CD8-positive, alpha-beta memory T cell (primary cell): ENCODE measurements around the gene CIB1. TPM values are rescaled to one million over a fixed set of nuclear protein-coding genes. Genes with fewer than 3 reads are reported as not detected.

Experiments used
- CTCF ChIA-PET: fragments of 350-600 bp; sonication (Branson Sonifier 250); formaldehyde crosslinking; loops from one replicate; lab custom pipeline; 2021; ENCODE audit warnings: antibody characterized with exemption; lab: Charles Lee
- POLR2A ChIA-PET: fragments of 350-600 bp; sonication (Branson Sonifier 250); formaldehyde crosslinking; loops from one replicate; lab custom pipeline; 2021; ENCODE audit warnings: antibody characterized with exemption; lab: Charles Lee
- DNase-seq, 5 donors: peaks; one replicate each; pipeline versions ENCODE4 v3.0.0 to v3.0.0-alpha.2; 2020 to 2022; ENCODE audit warnings: mixed read lengths in 1 of 5
- H3K27ac ChIP-seq: one replicate; pipeline ENCODE4 v1.7.0; 2013; ENCODE audit warnings: low read depth, mild to moderate bottlenecking, low read length, moderate library complexity
- H3K27me3 ChIP-seq: 2 replicates; pipeline ENCODE4 v1.7.0; 2013; ENCODE audit warnings: low read length, mild to moderate bottlenecking; ENCODE audit not compliant: insufficient read depth, poor library complexity, severe bottlenecking
- H3K36me3 ChIP-seq: 2 replicates; pipeline ENCODE4 v1.7.0; 2013; ENCODE audit warnings: mild to moderate bottlenecking, low read length, moderate library complexity; ENCODE audit not compliant: insufficient read depth
- H3K4me1 ChIP-seq: 2 replicates; pipeline ENCODE4 v1.7.0; 2013; ENCODE audit warnings: mild to moderate bottlenecking, low read length, moderate library complexity; ENCODE audit not compliant: insufficient read depth
- H3K4me3 ChIP-seq: 2 replicates; pipeline ENCODE4 v1.7.0; 2013; ENCODE audit warnings: mild to moderate bottlenecking, low read length
- H3K9me3 ChIP-seq: 2 replicates; pipeline ENCODE4 v1.7.0; 2013; ENCODE audit warnings: mild to moderate bottlenecking, low read length
- H3K27ac Mint-ChIP-seq, 8 donors: one replicate each; pipeline ENCODE4 v1.8.0; 2020 to 2021; ENCODE audit warnings: mixed read lengths in 8 of 8, mild to moderate bottlenecking in 6 of 8, inconsistent platforms in 3 of 8, moderate library complexity in 3 of 8
- H3K27me3 Mint-ChIP-seq, 2 donors: one replicate each; pipeline ENCODE4 v1.8.0; 2020 to 2021; ENCODE audit warnings: mixed read lengths in 2 of 2, mild to moderate bottlenecking in 1 of 2, moderate library complexity in 1 of 2
- H3K36me3 Mint-ChIP-seq, 3 donors: one replicate each; pipeline ENCODE4 v1.8.0; 2020 to 2021; ENCODE audit warnings: mixed read lengths in 3 of 3, inconsistent platforms in 1 of 3, mild to moderate bottlenecking in 1 of 3
- H3K4me1 Mint-ChIP-seq, 3 donors: one replicate each; pipeline ENCODE4 v1.8.0; 2020 to 2021; ENCODE audit warnings: mixed read lengths in 3 of 3, inconsistent platforms in 1 of 3, mild to moderate bottlenecking in 1 of 3
- H3K4me3 Mint-ChIP-seq, 7 donors: one replicate each; pipeline ENCODE4 v1.8.0; 2020 to 2021; ENCODE audit warnings: mixed read lengths in 7 of 7, mild to moderate bottlenecking in 6 of 7, moderate library complexity in 4 of 7, inconsistent platforms in 2 of 7
- H3K9me3 Mint-ChIP-seq, 5 donors: one replicate each; pipeline ENCODE4 v1.8.0; 2020 to 2022; ENCODE audit warnings: mixed read lengths in 5 of 5, mild to moderate bottlenecking in 3 of 5, moderate library complexity in 2 of 5, inconsistent platforms in 1 of 5
- polyA plus RNA-seq: library from polyadenylated mRNA; unstranded; fragments of 300-500 nt; fragmentation: Illumina TruSeq; gene quantifications from one replicate; pipeline ENCODE4 v1.2.3, GENCODE V29; 2021
- total RNA-seq, 2 experiments: library from RNA; stranded (reverse); gene quantifications; one replicate each; pipeline ENCODE4 v1.2.3, GENCODE V29; 2021

The CIB1 gene
- total and polyA plus RNA-seq, 3 experiments from 2014 or later, result 162 to 251 (median 166) TPM

DNA sequence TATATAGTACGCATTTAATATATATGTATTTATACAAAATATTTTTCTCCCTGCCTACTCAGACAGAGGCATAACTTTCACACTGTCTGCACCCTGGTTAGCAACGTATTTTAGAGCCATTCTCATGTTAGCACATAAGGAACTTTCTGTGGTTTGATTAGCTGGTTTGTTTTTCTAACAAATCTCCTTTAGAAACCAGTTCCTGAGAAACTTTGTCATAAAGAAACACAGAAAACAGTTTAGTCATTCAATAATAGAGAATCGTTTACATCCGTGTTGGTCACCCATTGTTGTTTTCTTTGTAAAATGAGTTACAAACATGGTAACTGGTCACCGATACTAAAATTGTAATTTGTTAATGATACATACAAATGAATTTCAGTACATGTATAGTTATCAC lies 25.8 kb upstream of the CIB1 start:
- CTCF ChIA-PET, result no interaction called here
- Mint-ChIP-seq H3K9me3 (no peaks in the 10 kb centered on the region), H3K27ac (no peak overlapping the region), H3K27me3 (peaks cover 3 to 5% of the 10 kb centered on the region in 2 donors), H3K4me1 (peaks cover 2 to 15% (median 7%) of the 10 kb centered on the region in 3 donors), H3K36me3 (peaks cover 0 to 4% (median 0%) of the 10 kb centered on the region in 3 donors), H3K4me3 (no peak overlapping the region)
- no peaks in the 10 kb centered on the region for H3K9me3 ChIP-seq
- DNase-seq, result no peak
- no peak overlapping the region for H3K27ac ChIP-seq
- POLR2A ChIA-PET, result no interaction called here
- H3K4me3 ChIP-seq, result no peak overlapping the region
- no peaks in the 10 kb centered on the region for H3K27me3 ChIP-seq
- no peaks in the 10 kb centered on the region for H3K36me3 ChIP-seq
- peaks cover 5% of the 10 kb centered on the region for H3K4me1 ChIP-seq

GRCh38 chr15:90257776-90258175 lies 24.0 kb upstream of the CIB1 start:
- no peak overlapping the region for H3K4me3 ChIP-seq
- H3K27ac ChIP-seq, result no peak overlapping the region
- Mint-ChIP-seq H3K4me1 (peaks cover 0 to 6% (median 0%) of the 10 kb centered on the region in 3 donors), H3K9me3 (no peaks in the 10 kb centered on the region), H3K27ac (no peak overlapping the region), H3K4me3 (no peak overlapping the region), H3K27me3 (peaks cover 3 to 5% of the 10 kb centered on the region in 2 donors), H3K36me3 (peaks cover 0 to 4% (median 0%) of the 10 kb centered on the region in 3 donors)
- ChIA-PET POLR2A (no interaction called here), CTCF (interaction anchor here (1.0 kb wide), 1 partner anchor 36 kb away, joined by 4 read pairs; no protein-coding TSS in a partner anchor)
- no peak for DNase-seq
- H3K9me3 ChIP-seq, result no peaks in the 10 kb centered on the region
- H3K36me3 ChIP-seq, result no peaks in the 10 kb centered on the region
- no peaks in the 10 kb centered on the region for H3K27me3 ChIP-seq
- H3K4me1 ChIP-seq, result no peaks in the 10 kb centered on the region

DNA sequence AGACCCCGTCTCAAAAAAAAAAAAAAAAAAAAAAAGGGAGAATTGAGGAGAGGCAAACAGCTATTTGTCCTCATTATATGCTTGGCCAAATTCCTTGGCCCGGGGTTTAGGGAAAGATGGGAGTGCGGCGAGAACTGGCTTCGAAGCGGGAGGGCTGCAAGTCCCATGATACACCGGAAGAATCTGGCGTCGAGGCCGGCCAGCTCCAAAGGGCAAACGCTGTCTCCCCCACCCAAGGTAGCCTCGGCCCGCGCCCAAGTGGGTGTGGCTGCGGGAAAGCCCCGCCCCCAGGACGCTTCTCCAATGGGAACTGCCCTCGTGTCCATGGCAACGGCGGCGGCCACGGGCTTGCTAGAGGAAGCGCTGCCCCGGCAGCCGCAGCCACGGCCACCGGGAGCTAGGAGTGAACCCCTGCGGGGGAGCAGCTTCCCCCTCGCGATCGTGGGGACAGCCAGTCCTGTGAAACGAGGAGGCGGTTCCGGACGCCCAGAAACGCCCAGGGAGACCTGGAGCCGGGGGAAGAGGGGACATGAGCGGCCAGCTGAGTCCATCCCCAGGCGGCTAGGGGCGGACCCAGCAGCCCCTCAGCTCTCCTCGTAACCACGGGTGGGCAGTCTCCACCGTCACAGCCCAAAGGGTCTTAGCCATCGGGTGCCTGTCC lies 15.6 kb upstream of the CIB1 start, which contains the start of gene TTLL13:
Gene TTLL13 (plus strand): TSS at position 354 of the 661 bp plus-strand sequence. CDS start 1,075 bp downstream, outside the sequence.
- Mint-ChIP-seq H3K27me3 (no peaks in the 10 kb centered on the region), H3K9me3 (no peaks in the 10 kb centered on the region), H3K36me3 (no peaks in the 10 kb centered on the region), H3K4me3 (peak within 1 kb of the TSS; percentile 71 to 86 (median 76)), H3K27ac (peak within 1 kb of the TSS in 7 of 8 donors; percentile 35 to 93 (median 70)), H3K4me1 (peaks cover 12 to 20% (median 15%) of the 10 kb centered on the region in 3 donors)
- no peak within 1 kb of the TSS for H3K27ac ChIP-seq
- peak; percentile 27 to 79 (median 56) for DNase-seq
- H3K9me3 ChIP-seq, result no peaks in the 10 kb centered on the region
- H3K4me3 ChIP-seq, result peak within 1 kb of the TSS; percentile 53
- POLR2A ChIA-PET, result interaction anchor here (0.6 to 2.3 kb wide), 4 partner anchors 16 to 151 kb away, joined by 3 to 11 read pairs (median 6); partner anchors contain the start of genes CIB1 and GDPGP1
- H3K27me3 ChIP-seq, result no peaks in the 10 kb centered on the region
- peaks cover 4% of the 10 kb centered on the region for H3K4me1 ChIP-seq
- CTCF ChIA-PET, result interaction anchor here (0.6 to 3.0 kb wide), 5 partner anchors 12 to 730 kb away, joined by 3 to 14 read pairs (median 3); partner anchors contain the start of gene CIB1
- H3K36me3 ChIP-seq, result no peaks in the 10 kb centered on the region

GRCh38 chr15:90248789-90249202 lies 15.1 kb upstream of the CIB1 start:
- DNase-seq, result no peak
- Histone ChIP-seq H3K9me3 (no peaks in the 10 kb centered on the region), H3K4me1 (peaks cover 4% of the 10 kb centered on the region), H3K27me3 (no peaks in the 10 kb centered on the region), H3K27ac (no peak overlapping the region), H3K4me3 (peak overlapping the region; percentile 53), H3K36me3 (no peaks in the 10 kb centered on the region)
- Mint-ChIP-seq H3K36me3 (peaks cover 0 to 2% (median 0%) of the 10 kb centered on the region in 3 donors), H3K9me3 (no peaks in the 10 kb centered on the region), H3K27ac (peak overlapping the region in 6 of 8 donors; percentile 4 to 93 (median 32)), H3K4me1 (peaks cover 12 to 20% (median 15%) of the 10 kb centered on the region in 3 donors), H3K4me3 (peak overlapping the region; percentile 13 to 86 (median 76)), H3K27me3 (no peaks in the 10 kb centered on the region)
- ChIA-PET CTCF (interaction anchor here (0.6 to 3.0 kb wide), 5 partner anchors 11 to 731 kb away, joined by 3 to 14 read pairs (median 3); partner anchors contain the start of gene CIB1), POLR2A (interaction anchor here (0.6 to 2.3 kb wide), 4 partner anchors 15 to 152 kb away, joined by 3 to 11 read pairs (median 6); partner anchors contain the start of genes CIB1 and GDPGP1)

GRCh38 chr15:90243943-90244639 lies 10.3 kb upstream of the CIB1 start:
- no peak overlapping the region for H3K4me3 ChIP-seq
- no peak for DNase-seq
- Mint-ChIP-seq H3K27me3 (no peaks in the 10 kb centered on the region), H3K9me3 (no peaks in the 10 kb centered on the region), H3K27ac (peak overlapping the region in 4 of 8 donors; percentile 14 to 82 (median 50)), H3K4me3 (no peak overlapping the region), H3K36me3 (peaks cover 0 to 19% (median 8%) of the 10 kb centered on the region in 3 donors), H3K4me1 (peaks cover 5 to 11% (median 10%) of the 10 kb centered on the region in 3 donors)
- no peaks in the 10 kb centered on the region for H3K4me1 ChIP-seq
- no peaks in the 10 kb centered on the region for H3K36me3 ChIP-seq
- no peaks in the 10 kb centered on the region for H3K9me3 ChIP-seq
- H3K27me3 ChIP-seq, result no peaks in the 10 kb centered on the region
- ChIA-PET POLR2A (no interaction called here), CTCF (interaction anchor here (0.8 to 1.4 kb wide), 2 partner anchors 25 to 58 kb away, joined by 3 read pairs; no protein-coding TSS in a partner anchor)
- H3K27ac ChIP-seq, result no peak overlapping the region

- no peak overlapping the region for H3K27ac ChIP-seq
- CTCF ChIA-PET, result interaction anchor here (1.2 kb wide), 1 partner anchor 52 kb away, joined by 3 read pairs; no protein-coding TSS in a partner anchor
- Mint-ChIP-seq H3K27me3 (no peaks in the 10 kb centered on the region), H3K4me3 (no peak overlapping the region), H3K4me1 (peaks cover 3 to 12% (median 5%) of the 10 kb centered on the region in 3 donors), H3K27ac (no peak overlapping the region), H3K9me3 (no peaks in the 10 kb centered on the region), H3K36me3 (peaks cover 0 to 40% (median 15%) of the 10 kb centered on the region in 3 donors)
- no peaks in the 10 kb centered on the region for H3K9me3 ChIP-seq
- H3K36me3 ChIP-seq, result no peaks in the 10 kb centered on the region
- DNase-seq, result no peak
- H3K27me3 ChIP-seq, result no peaks in the 10 kb centered on the region
- no peak overlapping the region for H3K4me3 ChIP-seq
- POLR2A ChIA-PET, result interaction anchor here (0.6 to 0.7 kb wide), 2 partner anchors 11 to 181 kb away, joined by 3 to 4 read pairs; no protein-coding TSS in a partner anchor
- no peaks in the 10 kb centered on the region for H3K4me1 ChIP-seq
These were observed 7.8 kb upstream of the CIB1 start for GRCh38 chr15:90241343-90242192.

DNA sequence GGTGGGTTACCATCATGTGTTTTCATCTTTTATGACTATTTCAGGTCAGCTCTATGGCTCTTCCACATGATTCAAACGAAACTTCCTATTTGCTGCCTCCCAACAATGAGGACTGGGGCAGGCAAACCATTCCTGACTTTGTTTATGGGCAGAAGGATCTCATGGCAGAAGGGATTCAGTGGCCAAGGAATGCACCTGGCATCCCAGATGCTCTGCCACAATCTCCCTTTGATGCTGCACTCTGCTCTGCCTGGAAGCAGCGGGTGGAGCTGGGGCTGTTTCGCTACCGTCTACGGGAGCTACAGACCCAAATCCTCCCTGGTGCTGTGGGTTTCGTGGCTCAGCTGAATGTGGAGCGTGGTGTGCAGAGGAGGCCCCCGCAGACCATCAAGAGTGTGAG lies 7.1 kb upstream of the CIB1 start:
- H3K4me1 Mint-ChIP-seq, result peaks cover 6 to 15% (median 11%) of the 10 kb centered on the region in 3 donors
- peak overlapping the region in 1 of 8 donors; percentile 17 for H3K27ac Mint-ChIP-seq
- CTCF ChIA-PET, result interaction anchor here (1.2 kb wide), 1 partner anchor 53 kb away, joined by 3 read pairs; no protein-coding TSS in a partner anchor
- no peaks in the 10 kb centered on the region for H3K27me3 Mint-ChIP-seq
- Histone ChIP-seq H3K9me3 (no peaks in the 10 kb centered on the region), H3K36me3 (no peaks in the 10 kb centered on the region), H3K4me3 (no peak overlapping the region), H3K27ac (no peak overlapping the region), H3K4me1 (no peaks in the 10 kb centered on the region), H3K27me3 (no peaks in the 10 kb centered on the region)
- POLR2A ChIA-PET, result no interaction called here
- peaks cover 0 to 45% (median 20%) of the 10 kb centered on the region in 3 donors for H3K36me3 Mint-ChIP-seq
- H3K9me3 Mint-ChIP-seq, result no peaks in the 10 kb centered on the region
- no peak for DNase-seq
- H3K4me3 Mint-ChIP-seq, result no peak overlapping the region
